Thoracic aorta (tissue), 2 donors: ENCODE data around the gene LRRC36. TPM values are rescaled to one million over a fixed set of nuclear protein-coding genes. Genes with fewer than 3 reads are reported as not detected.

Source experiments
- ATAC-seq: fragments of 150-250 bp; one replicate; pipeline ENCODE4 v1.8.0; 2017; ENCODE audit warnings: low read depth; ENCODE audit not compliant: insufficient number of reproducible peaks, low FRiP score
- DNase-seq: peaks from one replicate; pipeline ENCODE4 v3.0.0-alpha.2; 2020; ENCODE audit warnings: low spot score
- H3K27ac ChIP-seq, 2 donors: fragments of 200-600 bp; sonication (generic); 1 replicate in 1 of 2; 2 replicates in 1 of 2; pipeline ENCODE4 v1.5.1; 2016; ENCODE audit warnings: mild to moderate bottlenecking in 2 of 2, moderate library complexity in 2 of 2
- H3K27me3 ChIP-seq: fragments of 200-600 bp; sonication (generic); replicated peaks from 2 replicates; pipeline ENCODE4 v1.6.0; 2016; ENCODE audit warnings: mild to moderate bottlenecking; ENCODE audit not compliant: insufficient read depth
- H3K36me3 ChIP-seq: fragments of 200-600 bp; sonication (generic); one replicate; pipeline ENCODE4 v1.5.1; 2016
- H3K4me1 ChIP-seq, 2 donors: fragments of 200-600 bp; sonication (generic); 1 replicate in 1 of 2; 2 replicates in 1 of 2; pipeline versions ENCODE4 v1.5.1 to v1.6.0; 2016; ENCODE audit warnings: low read depth in 2 of 2, mild to moderate bottlenecking in 1 of 2; ENCODE audit not compliant: control insufficient read depth in 1 of 2
- H3K4me3 ChIP-seq: fragments of 200-600 bp; sonication (generic); 2 replicates; pipeline ENCODE4 v1.5.1; 2016; ENCODE audit warnings: mild to moderate bottlenecking
- H3K9me3 ChIP-seq: fragments of 200-600 bp; sonication (generic); 2 replicates; pipeline ENCODE4 v1.5.1; 2016
- CTCF ChIP-seq: fragments of 200-600 bp; sonication (generic); IDR thresholded peaks from one replicate; pipeline ENCODE4 v1.5.1; 2019; ENCODE audit warnings: antibody characterized with exemption
- total RNA-seq, 2 donors: library from RNA; depleted of rRNA; stranded (reverse); fragments of >200 nt; gene quantifications; one replicate each; pipeline versions ENCODE4 v1.1.0 to v1.2.3, GENCODE V29; 2016

LRRC36 gene
- total RNA-seq, 2 donors from 2014 or later = not detected

DNA sequence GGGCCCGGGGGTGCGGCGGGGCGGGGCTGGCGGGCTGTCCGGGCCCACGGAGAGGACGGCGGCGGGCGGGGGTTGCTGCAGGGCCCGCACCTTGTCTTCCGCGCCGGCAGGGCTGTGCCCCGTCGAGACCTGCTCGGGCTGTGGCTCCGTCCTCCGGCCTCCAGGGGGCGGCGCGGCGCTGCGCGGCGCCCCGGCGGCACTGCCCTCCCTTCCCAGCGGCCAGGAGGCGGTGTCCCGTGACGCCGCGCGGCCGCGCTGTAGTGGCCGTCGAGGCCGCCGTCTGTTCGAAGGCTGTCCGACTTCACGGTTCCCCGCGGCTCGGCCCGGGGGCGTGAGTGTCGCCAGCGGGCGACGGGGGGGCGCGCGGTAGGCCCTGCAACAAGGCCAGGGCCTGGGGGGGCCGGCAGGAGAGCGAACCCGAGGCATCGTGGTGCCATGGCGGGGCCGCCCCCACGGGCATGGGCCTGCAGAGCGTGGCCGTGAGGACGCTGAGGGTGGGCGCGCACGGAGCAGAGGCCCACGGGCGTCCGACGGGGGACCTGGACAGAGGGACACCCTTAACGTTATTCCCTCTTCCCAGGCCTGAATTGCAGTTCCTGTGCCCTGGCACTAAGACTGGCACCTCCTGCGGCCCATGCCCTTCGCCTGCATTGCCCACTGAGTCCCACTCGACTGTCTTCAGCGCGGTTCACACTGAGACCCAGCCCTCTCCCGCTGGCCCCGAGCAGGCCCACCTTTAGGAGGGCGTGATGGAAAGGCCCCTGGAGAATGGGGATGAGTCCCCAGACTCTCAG, 47.1 kb upstream of the LRRC36 start, which contains the start of gene PLEKHG4:
TSS of gene PLEKHG4 (plus strand) at position 237 of the 794 bp plus-strand sequence. CDS start at position 750, 513 bp downstream.
- peak; percentile 68 for TF ChIP-seq CTCF
- peaks cover 16 to 25% of the 10 kb centered on the region in 2 donors for H3K4me1 ChIP-seq
- ATAC-seq = peak; percentile 62
- H3K36me3 ChIP-seq = no peaks in the 10 kb centered on the region
- no peak for DNase-seq
- no peaks in the 10 kb centered on the region for H3K27me3 ChIP-seq
- H3K9me3 ChIP-seq = no peaks in the 10 kb centered on the region
- peak within 1 kb of the TSS; percentile 77 to 82 for H3K27ac ChIP-seq
- peak within 1 kb of the TSS; percentile 71 for H3K4me3 ChIP-seq

- no peak overlapping the region for H3K27ac ChIP-seq
- no peaks in the 10 kb centered on the region for H3K9me3 ChIP-seq
- TF ChIP-seq CTCF = no peak
- H3K4me3 ChIP-seq = no peak overlapping the region
- DNase-seq = no peak
- H3K36me3 ChIP-seq = no peaks in the 10 kb centered on the region
- H3K4me1 ChIP-seq = peaks cover 16 to 30% of the 10 kb centered on the region in 2 donors
- ATAC-seq = no peak
- H3K27me3 ChIP-seq = no peaks in the 10 kb centered on the region
Observed at GRCh38 chr16:67280090-67281015, 46.3 kb upstream of the LRRC36 start.

DNA sequence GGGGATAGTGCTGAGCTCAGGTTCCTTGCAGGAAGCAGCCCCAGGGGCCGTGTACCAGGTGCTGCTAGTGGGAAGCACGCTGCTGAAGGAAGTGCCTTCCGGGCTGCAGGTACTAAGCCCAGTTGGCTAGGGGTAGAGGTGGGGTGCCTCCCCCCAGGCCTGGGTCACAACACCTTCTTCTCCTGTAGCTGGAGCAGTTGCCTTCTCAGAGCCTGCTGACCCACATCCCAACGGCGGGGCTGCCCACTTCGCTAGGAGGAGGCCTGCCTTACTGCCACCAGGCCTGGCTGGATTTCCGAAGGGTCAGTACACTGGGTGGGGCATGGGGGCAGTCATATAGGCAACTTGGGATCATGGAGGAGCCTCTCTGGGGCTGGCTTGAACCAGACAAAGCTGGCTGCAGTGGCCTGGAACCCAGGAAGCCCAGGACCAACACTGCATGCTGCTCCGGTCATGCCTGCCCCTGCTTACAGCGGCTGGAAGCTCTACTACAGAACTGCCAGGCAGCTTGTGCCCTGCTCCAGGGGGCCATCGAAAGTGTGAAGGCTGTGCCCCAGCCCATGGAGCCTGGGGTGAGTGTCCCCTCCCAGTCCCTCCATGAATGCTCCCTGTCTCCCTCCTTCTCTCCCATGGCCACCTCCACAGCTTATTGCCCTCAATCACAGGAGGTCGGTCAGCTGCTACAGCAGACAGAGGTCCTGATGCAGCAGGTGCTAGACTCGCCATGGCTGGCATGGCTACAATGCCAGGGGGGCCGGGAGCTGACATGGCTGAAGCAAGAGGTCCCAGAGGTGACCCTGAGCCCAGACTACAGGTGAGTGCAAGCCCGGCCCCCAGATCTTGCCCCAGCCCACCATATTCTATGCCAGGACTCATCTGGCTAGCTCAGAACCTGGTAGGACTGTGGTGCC, 44.8 kb upstream of the LRRC36 start:
- H3K27ac ChIP-seq = no peak overlapping the region
- no peaks in the 10 kb centered on the region for H3K9me3 ChIP-seq
- no peak overlapping the region for H3K4me3 ChIP-seq
- no peaks in the 10 kb centered on the region for H3K36me3 ChIP-seq
- peaks cover 16 to 30% of the 10 kb centered on the region in 2 donors for H3K4me1 ChIP-seq
- TF ChIP-seq CTCF = no peak
- ATAC-seq (no peak), DNase-seq (no peak)
- no peaks in the 10 kb centered on the region for H3K27me3 ChIP-seq

DNA sequence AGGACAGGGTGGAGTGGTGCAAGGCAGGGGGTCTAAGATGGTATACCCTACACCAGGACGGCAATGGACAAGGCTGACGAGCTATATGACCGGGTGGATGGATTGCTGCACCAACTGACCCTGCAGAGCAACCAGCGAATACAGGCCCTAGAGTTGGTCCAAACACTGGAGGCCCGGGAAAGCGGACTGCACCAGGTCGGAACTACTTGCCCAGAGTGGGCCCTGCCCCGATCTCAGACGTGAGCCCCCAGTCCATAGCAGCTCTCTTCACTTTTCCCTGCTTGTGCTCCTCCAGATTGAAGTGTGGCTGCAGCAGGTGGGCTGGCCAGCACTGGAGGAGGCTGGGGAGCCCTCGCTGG, 44.2 kb upstream of the LRRC36 start:
- H3K4me3 ChIP-seq = no peak overlapping the region
- no peak for TF ChIP-seq CTCF
- peaks cover 12 to 28% of the 10 kb centered on the region in 2 donors for H3K4me1 ChIP-seq
- no peaks in the 10 kb centered on the region for H3K9me3 ChIP-seq
- DNase-seq (no peak), ATAC-seq (no peak)
- no peaks in the 10 kb centered on the region for H3K36me3 ChIP-seq
- H3K27ac ChIP-seq = no peak overlapping the region
- H3K27me3 ChIP-seq = no peaks in the 10 kb centered on the region
